GM10847 (cell line): Measurements from ENCODE around the gene CCSAP.

Experiments used
- POLR2A ChIP-seq: IDR thresholded peaks from 2 replicates; pipeline ENCODE4 v1.6.1; 2011; ENCODE audit not compliant: insufficient read length; ENCODE audit errors: extremely low read depth

Gene CCSAP

DNA sequence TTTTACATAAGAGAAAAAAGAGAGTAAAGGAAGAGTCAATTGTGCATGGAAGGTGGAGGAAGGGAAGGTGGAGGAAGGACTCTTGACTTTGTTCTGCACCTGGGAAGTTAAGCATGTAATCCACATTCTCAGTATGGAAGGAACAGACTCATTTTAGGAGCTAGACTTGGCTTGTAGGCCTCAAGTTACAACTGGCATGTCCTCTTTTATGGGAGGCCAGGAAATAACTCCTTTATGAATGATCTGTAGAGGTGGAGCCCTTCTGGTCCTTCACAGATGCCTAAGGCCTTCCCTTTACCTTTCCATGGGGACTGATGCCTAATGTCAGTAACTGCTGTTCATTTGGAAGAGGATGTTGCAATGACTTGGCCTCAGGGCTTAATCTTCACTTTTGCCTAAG, 29.4 kb upstream of the CCSAP start:
- no peak for TF ChIP-seq POLR2A

DNA sequence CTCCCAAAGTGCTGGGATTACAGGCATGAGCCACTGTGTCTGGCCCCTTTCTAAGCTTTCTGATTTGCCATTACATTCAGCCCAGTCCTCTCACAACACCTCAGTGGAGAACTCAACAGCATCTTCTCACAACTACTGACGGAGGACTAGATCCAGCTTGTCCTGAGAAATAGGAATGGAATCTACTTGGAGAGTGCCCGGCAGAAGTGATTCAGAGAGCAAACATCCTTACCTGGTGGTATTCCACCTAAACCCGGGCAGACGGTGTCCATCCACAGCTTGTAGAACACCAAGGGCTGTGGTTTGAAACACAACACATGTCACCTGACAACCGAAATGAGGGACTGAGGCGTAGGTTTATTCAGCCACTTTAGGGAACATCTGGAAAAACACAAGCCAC, 28.8 kb upstream of the CCSAP start:
- TF ChIP-seq POLR2A = no peak

DNA sequence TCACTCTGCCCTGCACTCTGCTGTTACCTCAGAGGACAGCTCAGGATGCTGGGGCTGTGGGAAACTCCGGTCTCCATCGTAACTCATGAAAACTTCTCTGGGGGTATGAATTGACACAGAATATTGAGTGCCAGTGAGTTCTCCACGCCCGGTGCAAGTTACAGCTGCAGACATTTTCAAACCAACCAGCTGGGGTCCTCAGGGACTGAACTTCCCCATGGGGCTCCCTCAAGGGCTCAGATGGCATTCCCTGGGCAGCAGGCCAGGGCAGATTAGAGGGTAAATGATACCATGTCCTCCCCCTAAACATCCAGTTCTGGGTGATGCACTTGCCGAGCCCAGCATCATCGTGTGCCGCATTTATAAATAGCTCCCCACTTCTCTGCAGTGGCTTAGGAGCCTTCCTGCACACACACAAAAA, 27.8 kb upstream of the CCSAP start:
- no peak for TF ChIP-seq POLR2A

DNA sequence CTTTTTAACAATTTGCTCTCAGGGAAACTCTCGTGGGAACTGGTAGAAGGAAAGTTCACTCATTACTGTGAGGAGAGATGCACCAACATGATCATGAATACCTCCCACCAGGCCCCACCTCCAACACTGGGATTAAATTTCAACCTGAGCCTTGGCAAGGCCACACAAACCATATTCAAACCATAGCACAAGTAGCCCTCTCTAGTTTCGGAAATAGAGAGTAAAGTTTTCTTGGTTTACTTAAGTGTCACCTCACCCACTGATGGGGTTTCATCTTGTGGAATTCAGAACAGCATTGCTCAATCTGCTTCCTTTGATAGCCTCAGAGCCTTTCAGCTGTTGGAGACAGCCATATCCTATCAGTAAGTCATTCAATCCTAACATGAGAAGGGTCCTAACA, 25.5 kb upstream of the CCSAP start:
- no peak for TF ChIP-seq POLR2A

DNA sequence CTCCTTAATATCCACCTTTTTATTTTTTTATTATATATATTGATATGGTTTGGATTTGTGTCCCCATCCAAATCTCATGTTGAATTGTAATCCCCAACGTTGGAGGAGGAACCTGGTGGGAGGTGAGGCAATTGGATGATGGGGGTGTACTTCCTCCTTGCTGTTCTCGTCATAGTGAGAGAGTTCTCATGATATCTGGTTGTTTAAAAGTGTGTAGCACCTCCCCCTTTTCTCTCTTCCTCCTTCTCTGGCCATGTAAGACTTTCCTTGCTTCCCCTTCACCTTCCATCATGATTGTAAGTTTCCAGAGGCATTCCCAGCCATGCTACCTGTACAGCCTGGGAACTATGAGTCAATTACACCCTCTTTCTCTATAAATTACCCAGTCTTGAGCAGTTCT, 22.7 kb upstream of the CCSAP start:
- no peak for TF ChIP-seq POLR2A

DNA sequence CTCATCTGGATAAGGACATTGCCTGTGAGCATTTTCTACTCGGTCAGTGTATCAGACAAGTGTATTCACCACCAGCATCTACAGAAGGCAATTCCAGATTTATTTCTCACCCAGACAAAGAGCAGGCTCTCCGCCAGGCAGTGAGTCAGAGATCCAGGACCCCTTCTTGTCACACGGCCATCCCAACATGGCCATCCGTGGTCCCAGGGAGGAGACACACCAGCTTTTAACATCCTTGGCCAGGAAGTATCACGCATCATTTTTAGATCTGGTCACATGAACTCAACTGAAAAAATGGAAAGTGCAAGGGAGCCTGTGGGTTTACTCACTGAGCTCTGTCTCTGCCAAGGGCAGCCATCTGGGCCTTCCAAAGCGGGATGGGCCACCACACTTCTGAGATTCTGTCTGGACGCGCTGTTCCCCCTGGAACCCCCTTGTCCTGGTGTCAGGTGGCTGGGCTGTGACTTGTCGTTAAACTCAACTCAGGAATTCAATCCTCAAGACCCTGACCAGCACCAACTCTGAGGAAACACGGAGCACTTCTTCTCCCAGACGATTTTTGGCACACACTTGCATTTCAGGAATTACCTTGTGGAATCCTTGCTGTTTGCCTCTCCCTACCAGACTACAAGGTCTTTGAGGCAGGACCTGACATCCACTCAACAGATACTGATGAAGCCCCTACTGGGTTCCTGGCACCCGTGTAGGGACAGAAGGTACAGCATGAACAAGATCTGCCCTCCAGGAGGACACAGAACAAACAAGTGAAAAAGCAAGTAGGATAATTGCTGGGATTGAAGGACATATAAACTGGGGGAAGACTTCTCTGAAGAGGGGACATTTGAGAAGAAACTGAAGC, 21.6 kb upstream of the CCSAP start:
- TF ChIP-seq POLR2A = no peak

DNA sequence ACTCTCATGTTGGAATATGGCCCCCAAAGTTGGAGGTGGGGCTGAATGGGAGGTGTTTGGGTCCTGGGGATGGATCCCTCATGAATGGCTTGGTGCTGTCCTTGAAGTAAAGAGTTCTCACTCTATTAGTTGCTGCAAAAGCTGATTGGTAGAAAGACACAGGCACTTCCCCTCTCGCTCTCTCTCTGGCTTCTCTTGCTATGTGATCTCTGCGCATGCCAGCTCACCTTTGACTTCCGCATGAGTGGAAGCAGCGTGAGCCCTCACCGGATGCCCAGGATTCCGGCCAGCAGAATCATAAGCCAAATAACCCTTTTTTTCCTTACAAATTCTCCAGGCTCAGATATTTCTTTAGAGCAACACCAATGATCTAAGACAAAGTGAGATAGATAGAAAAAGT, 20.9 kb upstream of the CCSAP start:
- no peak for TF ChIP-seq POLR2A

DNA sequence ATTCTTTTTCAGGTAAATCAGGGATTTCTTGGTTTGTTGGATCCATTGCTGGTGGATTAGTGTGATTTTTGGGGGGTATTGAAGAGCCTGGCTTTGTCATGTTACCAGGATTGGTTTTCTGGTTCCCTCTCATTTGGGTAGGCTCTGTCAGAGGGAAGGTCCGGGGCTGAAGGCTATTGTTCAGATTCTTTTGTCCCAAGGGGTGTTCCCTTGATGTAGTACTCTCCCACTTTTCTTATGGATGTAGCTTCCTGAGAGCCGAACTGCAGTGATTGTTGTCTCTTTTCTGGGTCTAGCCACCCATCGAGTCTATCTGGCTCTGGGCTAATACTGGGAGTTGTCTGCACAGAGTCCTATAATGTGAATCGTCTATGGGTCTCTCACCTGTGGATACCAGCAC, 17.6 kb upstream of the CCSAP start:
- TF ChIP-seq POLR2A = no peak

DNA sequence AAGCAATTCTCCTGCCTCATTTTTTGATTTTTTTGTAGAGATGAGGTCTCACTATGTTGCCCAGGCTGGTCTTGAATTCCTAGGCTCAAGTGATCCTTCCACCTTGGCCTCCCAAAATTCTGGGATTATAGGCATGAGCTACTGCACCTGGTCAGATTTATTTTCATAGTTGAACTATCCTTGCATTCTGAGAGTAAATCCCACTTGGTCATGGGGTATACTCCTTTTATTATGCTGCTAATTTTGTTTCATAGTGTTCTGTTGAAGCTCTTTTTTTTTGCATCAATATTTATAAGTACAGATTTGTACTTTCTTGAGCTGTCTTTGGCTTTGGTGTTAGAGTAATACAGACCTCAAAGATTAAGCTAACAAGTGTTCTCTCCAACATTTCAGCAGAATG, 12.8 kb upstream of the CCSAP start:
- TF ChIP-seq POLR2A = no peak

DNA sequence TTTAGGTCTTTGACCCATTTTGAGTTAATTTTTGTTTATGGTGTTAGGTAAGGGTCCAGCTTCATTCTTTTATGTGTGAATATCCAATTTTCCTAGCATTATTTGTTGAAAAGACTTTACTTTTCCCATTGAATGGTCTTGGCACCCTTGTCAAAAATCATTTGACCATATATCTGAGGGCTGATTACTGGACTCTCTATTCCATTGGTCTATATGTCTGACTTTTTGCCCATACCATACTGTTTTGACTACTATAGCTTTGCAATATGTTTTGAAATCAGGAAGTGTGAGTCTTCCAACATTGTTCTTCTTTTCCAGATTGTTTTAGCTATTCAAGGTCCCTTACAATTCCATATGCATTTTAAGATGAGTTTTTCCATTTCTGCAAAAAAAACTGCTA, 11.4 kb upstream of the CCSAP start:
- TF ChIP-seq POLR2A = no peak

DNA sequence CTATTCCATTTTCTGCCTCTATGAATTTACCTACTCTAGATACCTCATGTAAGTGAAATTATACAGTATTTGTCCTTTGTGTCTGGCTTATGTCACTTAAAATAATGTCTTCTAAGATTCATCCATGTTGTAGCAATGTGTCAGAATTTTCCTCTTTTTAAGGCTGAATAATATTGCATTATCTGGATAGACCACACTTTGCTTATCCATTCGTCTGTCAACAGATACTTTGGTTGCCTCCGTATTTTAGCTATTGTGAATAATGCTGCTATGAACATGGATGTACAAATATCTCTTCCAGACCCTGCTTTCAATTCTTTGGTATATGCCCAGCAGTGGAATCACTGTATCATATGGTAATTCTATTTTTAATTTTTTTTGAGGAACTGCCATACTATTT, 10.1 kb upstream of the CCSAP start:
- no peak for TF ChIP-seq POLR2A

DNA sequence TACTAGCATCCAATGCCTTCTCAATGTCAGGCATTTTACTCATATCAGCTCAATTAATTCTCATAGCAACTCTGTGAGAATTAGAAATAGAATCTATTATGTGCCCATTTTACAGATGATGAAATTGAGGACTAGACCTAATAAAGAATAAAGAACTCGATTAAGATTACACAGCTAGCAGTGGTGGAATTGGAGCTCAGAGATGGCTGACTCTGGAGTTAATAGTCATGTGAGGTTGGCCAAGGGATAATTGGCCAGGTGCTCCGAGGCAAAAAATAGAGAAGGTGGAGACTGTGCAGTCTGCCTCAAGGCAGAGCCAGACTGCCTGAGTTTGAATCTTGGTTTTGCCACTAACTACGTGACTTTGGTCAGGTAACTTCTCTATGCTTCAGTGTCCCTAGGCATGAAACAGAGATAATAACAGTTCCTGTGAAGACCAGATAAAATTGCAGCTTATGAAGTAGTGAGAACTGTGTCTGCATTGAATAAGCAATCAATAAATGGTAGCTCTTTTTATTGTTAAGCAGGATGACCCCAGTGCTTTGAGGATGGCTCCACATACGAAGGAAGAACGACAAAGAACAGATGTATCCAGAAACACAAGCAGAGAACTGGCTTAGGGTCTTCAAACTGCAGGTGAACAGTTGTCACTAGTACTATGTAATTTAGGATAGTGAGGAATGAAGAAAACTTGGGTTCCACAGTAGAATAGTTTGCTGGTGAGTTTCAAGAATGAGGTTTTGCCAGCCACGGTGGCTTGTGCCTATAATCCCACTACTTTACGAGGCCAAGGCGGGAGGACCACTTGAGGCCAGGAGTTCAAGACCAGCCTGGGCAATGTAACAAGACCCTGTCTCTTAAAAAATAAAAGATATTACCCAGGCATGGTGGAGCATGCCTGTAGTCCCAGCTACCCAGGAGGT, 6.9 kb upstream of the CCSAP start:
- no peak for TF ChIP-seq POLR2A

DNA sequence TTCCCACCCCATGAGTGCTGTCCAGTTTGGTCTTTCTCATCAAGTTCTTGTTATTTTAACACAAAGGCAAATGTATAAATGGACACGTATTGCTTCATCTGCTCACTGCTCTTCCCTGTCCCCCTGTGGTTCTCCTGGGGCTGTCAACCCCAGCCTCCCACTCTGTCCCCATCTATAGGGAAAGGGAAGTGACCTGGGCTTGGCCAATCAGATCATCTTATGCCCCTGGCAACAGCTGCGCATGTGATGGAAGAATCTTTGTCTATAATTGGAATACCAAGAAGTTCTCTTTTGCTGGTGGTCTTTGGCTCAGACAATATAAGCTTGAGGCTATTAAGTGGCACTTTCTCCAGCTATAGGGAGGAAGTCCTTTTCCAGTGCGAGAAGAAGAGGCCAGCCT, 4.7 kb upstream of the CCSAP start:
- no peak for TF ChIP-seq POLR2A

DNA sequence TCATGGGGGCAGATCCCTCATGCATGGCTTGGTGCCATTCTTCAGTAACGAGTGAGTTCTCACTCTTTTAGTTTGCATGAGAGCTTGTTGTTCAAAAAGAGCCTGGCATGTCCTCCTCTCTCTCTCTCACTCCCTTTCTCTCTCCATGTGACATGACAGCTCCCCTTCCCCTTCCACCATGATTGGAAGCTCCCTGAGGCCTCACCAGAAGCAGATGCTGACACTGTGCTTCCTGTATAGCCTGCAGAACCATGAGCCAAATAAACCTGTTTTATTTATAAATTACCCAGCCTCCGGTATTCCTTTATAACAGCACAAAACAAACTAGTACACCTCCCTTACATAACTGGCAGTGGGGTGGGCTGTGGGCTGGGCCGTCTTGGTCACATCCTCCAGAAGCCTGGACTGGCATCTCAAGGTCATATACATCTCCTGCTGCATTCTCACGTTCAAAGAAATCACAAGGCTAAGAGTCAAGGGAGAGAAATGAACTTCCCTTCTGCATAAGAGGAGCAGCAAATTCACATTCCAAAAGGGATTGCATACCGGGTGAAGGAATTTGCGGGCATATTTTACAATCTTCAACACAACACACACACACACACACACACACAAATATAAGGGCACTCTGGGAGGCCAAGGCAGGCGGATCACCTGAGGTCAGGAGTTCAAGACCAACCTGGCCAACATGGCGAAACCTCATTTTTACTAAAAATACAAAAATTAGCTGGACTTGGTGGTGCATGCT, 2.3 kb upstream of the CCSAP start:
- TF ChIP-seq POLR2A = no peak

DNA sequence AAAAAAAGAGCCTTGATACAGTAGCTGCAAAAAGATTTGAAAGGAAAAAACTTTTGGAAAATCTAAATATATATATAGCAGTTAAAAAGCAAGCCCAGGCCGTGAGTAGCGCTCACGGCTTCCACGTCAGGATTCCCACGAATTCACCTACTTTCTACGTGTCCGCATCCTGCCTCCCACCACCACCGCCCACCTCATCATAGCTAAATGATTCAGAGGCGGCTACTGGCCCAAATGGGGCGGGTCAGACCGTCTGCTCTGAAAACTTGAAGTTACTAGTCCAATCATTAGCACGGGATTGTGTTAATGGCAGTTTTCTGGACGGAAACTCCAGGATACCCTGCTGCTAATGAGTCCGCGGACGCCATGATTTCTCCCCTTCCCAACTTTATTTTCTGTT, 1.3 kb upstream of the CCSAP start:
- TF ChIP-seq POLR2A = no peak
